BLaER1 treated with 17β-estradiol and CSF1 and Interleukin-3, amounts not matched to agents 10 nM and 100 nM (cell line): ENCODE data around the gene RAPGEF5.

Source experiments
- H3K27ac ChIP-seq, 11 experiments: shearing (Covaris generic); formaldehyde crosslinking; 2 replicates each; pipeline ENCODE4 v1.8.1; 2022
- H3K27me3 ChIP-seq, 11 experiments: shearing (Covaris generic); formaldehyde crosslinking; 2 replicates each; pipeline ENCODE4 v1.8.1; 2022
- H3K36me3 ChIP-seq, 11 experiments: shearing (Covaris generic); formaldehyde crosslinking; 2 replicates each; pipeline ENCODE4 v1.8.1; 2022
- H3K4me1 ChIP-seq, 10 experiments: shearing (Covaris generic); formaldehyde crosslinking; 2 replicates each; pipeline ENCODE4 v1.8.1; 2022
- H3K4me2 ChIP-seq, 11 experiments: shearing (Covaris generic); formaldehyde crosslinking; 2 replicates each; pipeline ENCODE4 v1.8.1; 2022
- H3K4me3 ChIP-seq, 10 experiments: shearing (Covaris generic); formaldehyde crosslinking; 2 replicates each; pipeline ENCODE4 v1.8.1; 2022
- H3K9ac ChIP-seq, 11 experiments: shearing (Covaris generic); formaldehyde crosslinking; 2 replicates each; pipeline ENCODE4 v1.8.1; 2022
- H3K9me3 ChIP-seq, 11 experiments: shearing (Covaris generic); formaldehyde crosslinking; replicated peaks in 1 of 11; 2 replicates each; pipeline ENCODE4 v1.8.1; 2022
- H4K20me1 ChIP-seq, 11 experiments: shearing (Covaris generic); formaldehyde crosslinking; 2 replicates each; pipeline ENCODE4 v1.8.1; 2022
- Cebpa-rat ChIP-seq, 11 experiments: shearing (Covaris generic); IDR thresholded peaks; 2 replicates each; pipeline ENCODE4 v1.8.1; 2022

Gene RAPGEF5

DNA sequence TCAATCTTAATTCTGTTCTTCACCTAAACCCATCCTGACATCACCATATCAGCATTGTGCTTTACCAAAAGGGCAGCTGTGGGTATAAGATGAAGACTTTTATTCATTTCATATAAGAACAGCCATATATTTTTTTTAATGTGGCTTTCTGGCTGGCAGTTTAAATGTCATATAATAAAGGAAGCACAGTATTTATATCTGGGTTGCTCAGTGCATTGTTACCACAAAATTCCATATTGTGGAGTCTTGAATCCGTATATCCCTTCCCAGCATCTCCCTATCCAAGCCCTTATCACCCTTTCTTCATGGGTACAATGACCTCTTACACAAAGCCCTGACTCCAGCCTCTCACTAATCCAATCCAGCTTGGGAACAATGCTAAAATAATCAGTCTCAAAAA lies 125.8 kb downstream of the RAPGEF5 start:
- Histone ChIP-seq H3K36me3 (peaks cover 0 to 45% (median 8%) of the 10 kb centered on the region in 11 experiments; a peak in 11 of 22 replicates), H3K9me3 (no peaks in the 10 kb centered on the region), H4K20me1 (no peaks in the 10 kb centered on the region), H3K27me3 (no peaks in the 10 kb centered on the region), H3K9ac (no peak overlapping the region), H3K4me3 (no peak overlapping the region), H3K4me2 (no peak overlapping the region), H3K27ac (no peak overlapping the region), H3K4me1 (no peaks in the 10 kb centered on the region)
- TF ChIP-seq Cebpa-rat (IDR thresholded peaks at IDR 0.05), result no peak

DNA sequence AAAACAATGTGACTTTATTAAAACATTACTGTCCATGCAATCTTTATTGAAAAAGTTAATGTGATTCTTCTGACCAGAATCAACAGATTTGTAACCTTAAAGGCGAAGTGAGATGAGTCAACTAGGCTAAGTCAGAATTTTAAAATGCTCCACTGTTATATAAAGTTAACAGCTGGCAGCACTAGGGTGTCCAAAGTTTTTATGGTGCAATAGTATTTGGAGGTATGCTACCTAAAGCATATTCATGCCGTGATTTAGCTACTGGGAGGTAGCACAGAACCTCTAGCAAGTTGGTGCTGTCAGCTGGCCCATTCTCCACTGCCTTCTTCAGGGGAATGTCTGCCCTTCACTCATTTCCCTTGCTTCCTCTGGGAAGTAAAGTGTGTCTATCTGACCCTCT lies 126.7 kb downstream of the RAPGEF5 start:
- Histone ChIP-seq H3K27me3 (no peaks in the 10 kb centered on the region), H3K9me3 (no peaks in the 10 kb centered on the region), H3K4me3 (no peak overlapping the region), H3K4me1 (peaks cover 0 to 3% (median 0%) of the 10 kb centered on the region in 10 experiments; a peak in 3 of 20 replicates), H3K27ac (no peak overlapping the region), H4K20me1 (no peaks in the 10 kb centered on the region), H3K4me2 (no peak overlapping the region), H3K36me3 (peaks cover 0 to 45% (median 8%) of the 10 kb centered on the region in 11 experiments; a peak in 10 of 22 replicates), H3K9ac (no peak overlapping the region)
- no peak for TF ChIP-seq Cebpa-rat (IDR thresholded peaks at IDR 0.05)

DNA sequence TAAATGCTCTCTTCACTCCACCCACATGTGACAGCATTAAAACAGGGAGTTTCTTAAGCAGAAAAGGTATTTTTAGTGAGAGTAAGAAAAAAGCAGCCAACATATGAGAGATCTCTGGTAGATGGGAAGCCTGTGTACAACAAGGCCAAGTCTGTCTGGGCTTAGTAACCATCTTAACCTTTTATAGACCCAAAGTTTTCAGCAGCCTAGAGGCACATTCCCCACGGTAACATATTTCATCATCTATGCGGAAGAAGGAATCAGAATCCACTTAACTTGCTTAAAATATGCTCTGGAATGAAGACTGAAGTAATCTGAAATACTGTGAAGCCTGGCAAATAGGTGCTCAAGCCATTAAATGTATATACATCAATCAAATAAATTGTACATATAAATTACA lies 127.8 kb downstream of the RAPGEF5 start:
- Histone ChIP-seq H4K20me1 (no peaks in the 10 kb centered on the region), H3K36me3 (peaks cover 0 to 53% (median 12%) of the 10 kb centered on the region in 11 experiments; a peak in 11 of 22 replicates), H3K27me3 (no peaks in the 10 kb centered on the region), H3K27ac (no peak overlapping the region), H3K4me3 (no peak overlapping the region), H3K4me2 (no peak overlapping the region), H3K4me1 (peaks cover 0 to 14% (median 3%) of the 10 kb centered on the region in 10 experiments; a peak in 11 of 20 replicates), H3K9me3 (peaks cover 0 to 3% (median 0%) of the 10 kb centered on the region in 11 experiments; a peak in 1 of 22 replicates), H3K9ac (no peak overlapping the region)
- no peak for TF ChIP-seq Cebpa-rat (IDR thresholded peaks at IDR 0.05)

DNA sequence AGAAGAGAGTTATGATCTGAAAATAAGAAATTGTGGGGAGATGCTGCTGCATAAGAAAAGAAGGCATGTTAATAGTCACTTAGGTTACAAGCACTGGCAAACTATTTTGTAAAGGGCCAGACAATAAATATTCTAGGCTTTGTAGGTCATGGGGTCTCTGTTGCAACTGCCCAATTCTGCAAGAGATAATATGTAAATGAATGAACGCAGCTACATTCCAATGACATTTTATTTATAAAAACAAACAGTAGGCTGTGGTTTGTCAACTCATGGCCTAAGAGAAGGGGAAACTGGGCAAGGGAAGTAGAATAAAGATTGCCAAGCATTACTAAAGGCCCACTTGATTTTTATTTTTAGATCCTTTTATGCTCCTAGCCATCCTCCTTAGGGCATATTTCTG lies 133.1 kb downstream of the RAPGEF5 start:
- H3K27ac ChIP-seq, result peak overlapping the region in 5 of 11 experiments; percentile 5 to 59 (median 43); a peak in 6 of 22 replicates
- H3K27me3 ChIP-seq, result no peaks in the 10 kb centered on the region
- no peaks in the 10 kb centered on the region for H4K20me1 ChIP-seq
- peak overlapping the region in 5 of 11 experiments; percentile 25 to 64 (median 37); a peak in 9 of 22 replicates for H3K4me2 ChIP-seq
- no peak overlapping the region for H3K9ac ChIP-seq
- no peak for TF ChIP-seq Cebpa-rat (IDR thresholded peaks at IDR 0.05)
- H3K9me3 ChIP-seq, result peaks cover 0 to 37% (median 26%) of the 10 kb centered on the region in 11 experiments; a peak in 20 of 22 replicates
- H3K4me3 ChIP-seq, result no peak overlapping the region
- peaks cover 0 to 64% (median 35%) of the 10 kb centered on the region in 11 experiments; a peak in 15 of 22 replicates for H3K36me3 ChIP-seq
- peaks cover 17 to 57% (median 29%) of the 10 kb centered on the region in 10 experiments for H3K4me1 ChIP-seq

DNA sequence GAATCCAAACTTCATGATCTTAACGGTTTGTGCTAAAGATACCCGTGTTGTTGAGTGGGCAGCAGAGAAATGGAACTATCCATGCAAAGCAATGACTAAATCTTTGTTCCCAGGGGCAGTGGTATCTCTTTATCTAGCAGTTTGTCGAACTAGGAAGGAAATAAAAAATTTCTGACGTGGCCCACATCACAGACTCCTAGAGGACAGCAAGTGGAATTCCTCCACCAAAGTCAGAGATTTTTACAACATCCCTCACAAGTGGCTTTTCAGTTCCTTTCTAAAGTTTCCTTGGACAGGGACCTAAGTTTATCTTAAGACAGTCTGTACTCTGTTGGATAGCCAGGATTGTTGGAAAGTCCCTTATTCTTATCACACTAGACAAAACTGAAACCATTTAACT lies 136.0 kb downstream of the RAPGEF5 start:
- H3K27me3 ChIP-seq, result no peaks in the 10 kb centered on the region
- H3K4me3 ChIP-seq, result no peak overlapping the region
- peak overlapping the region in 8 of 11 experiments; percentile 11 to 52 (median 22); a peak in 12 of 22 replicates for H3K27ac ChIP-seq
- peaks cover 0 to 77% (median 40%) of the 10 kb centered on the region in 11 experiments; a peak in 15 of 22 replicates for H3K36me3 ChIP-seq
- no peak overlapping the region for H3K9ac ChIP-seq
- H3K4me2 ChIP-seq, result peak overlapping the region; percentile 2 to 50 (median 38); a peak in 20 of 22 replicates
- peaks cover 0 to 40% (median 26%) of the 10 kb centered on the region in 11 experiments; a peak in 20 of 22 replicates for H3K9me3 ChIP-seq
- no peaks in the 10 kb centered on the region for H4K20me1 ChIP-seq
- H3K4me1 ChIP-seq, result peaks cover 17 to 57% (median 29%) of the 10 kb centered on the region in 10 experiments
- no peak for TF ChIP-seq Cebpa-rat (IDR thresholded peaks at IDR 0.05)

DNA sequence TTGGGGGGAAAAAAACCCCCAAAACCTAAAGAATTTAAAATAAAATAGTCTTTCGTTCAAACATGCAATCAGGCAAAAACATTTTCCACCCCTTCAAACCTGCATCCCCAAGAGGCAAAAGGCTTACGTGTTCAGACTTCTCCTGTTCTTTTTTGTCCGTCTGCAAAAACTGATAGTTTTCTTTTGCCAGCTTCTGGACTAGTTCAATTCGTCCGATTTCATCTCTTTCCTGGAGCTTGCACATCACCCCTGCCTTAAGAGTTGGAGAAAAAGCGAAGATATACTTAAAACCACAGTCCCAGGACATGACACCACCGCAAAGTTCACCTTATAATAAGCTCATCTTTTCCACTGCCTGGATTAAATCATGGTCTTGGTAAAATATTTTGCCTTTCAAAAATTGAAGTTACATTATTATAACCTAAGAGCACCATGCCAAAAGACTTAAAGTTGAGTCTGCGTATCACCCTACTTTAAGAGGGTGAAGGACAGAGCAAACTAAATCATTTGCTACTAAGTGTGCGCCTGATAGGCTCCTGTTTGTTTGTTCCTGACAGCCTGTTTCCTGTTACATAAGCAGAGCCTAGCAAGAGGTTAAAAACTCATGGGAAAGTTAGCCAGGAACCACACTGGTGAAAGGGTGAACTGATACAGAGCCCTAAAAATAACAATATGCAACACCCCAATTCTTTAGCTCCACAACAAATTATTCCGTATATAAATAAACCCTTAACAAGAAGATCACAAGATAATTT lies 137.0 kb downstream of the RAPGEF5 start:
- H3K27ac ChIP-seq, result peak overlapping the region in 5 of 11 experiments; percentile 18 to 52 (median 27); a peak in 7 of 22 replicates
- H3K4me1 ChIP-seq, result peaks cover 17 to 51% (median 30%) of the 10 kb centered on the region in 10 experiments
- H3K4me3 ChIP-seq, result no peak overlapping the region
- no peak for TF ChIP-seq Cebpa-rat (IDR thresholded peaks at IDR 0.05)
- peak overlapping the region in 10 of 11 experiments; percentile 2 to 52 (median 38); a peak in 17 of 22 replicates for H3K4me2 ChIP-seq
- H3K27me3 ChIP-seq, result no peaks in the 10 kb centered on the region
- peaks cover 0 to 82% (median 40%) of the 10 kb centered on the region in 11 experiments; a peak in 15 of 22 replicates for H3K36me3 ChIP-seq
- H3K9ac ChIP-seq, result no peak overlapping the region
- H4K20me1 ChIP-seq, result no peaks in the 10 kb centered on the region
- H3K9me3 ChIP-seq, result peaks cover 0 to 40% (median 26%) of the 10 kb centered on the region in 11 experiments; a peak in 20 of 22 replicates

DNA sequence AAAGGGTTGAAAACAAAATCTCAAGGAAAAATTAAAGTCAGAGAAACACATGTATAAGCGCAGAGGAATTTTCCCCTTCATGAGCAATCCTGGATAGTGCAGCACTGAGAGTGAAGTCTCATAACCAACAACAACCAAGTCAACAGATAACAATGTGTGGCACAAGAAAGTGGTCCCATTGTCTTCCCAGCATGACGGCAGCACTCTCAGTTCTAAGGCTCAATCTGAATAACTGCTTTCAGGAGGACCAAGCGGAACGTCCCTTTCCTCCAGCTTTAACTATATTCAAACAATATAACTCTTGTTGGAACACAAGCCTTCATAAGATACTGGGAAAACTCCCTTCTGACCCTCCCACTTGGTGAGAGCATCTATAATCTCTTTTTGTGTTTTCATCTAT lies 137.9 kb downstream of the RAPGEF5 start:
- Histone ChIP-seq H3K36me3 (peaks cover 0 to 78% (median 40%) of the 10 kb centered on the region in 11 experiments; a peak in 15 of 22 replicates), H3K9ac (no peak overlapping the region), H3K9me3 (peaks cover 0 to 37% (median 26%) of the 10 kb centered on the region in 11 experiments; a peak in 20 of 22 replicates), H4K20me1 (no peaks in the 10 kb centered on the region), H3K27ac (no peak overlapping the region), H3K27me3 (no peaks in the 10 kb centered on the region), H3K4me3 (no peak overlapping the region), H3K4me1 (peaks cover 24 to 45% (median 34%) of the 10 kb centered on the region in 10 experiments), H3K4me2 (no peak overlapping the region)
- no peak for TF ChIP-seq Cebpa-rat (IDR thresholded peaks at IDR 0.05)

DNA sequence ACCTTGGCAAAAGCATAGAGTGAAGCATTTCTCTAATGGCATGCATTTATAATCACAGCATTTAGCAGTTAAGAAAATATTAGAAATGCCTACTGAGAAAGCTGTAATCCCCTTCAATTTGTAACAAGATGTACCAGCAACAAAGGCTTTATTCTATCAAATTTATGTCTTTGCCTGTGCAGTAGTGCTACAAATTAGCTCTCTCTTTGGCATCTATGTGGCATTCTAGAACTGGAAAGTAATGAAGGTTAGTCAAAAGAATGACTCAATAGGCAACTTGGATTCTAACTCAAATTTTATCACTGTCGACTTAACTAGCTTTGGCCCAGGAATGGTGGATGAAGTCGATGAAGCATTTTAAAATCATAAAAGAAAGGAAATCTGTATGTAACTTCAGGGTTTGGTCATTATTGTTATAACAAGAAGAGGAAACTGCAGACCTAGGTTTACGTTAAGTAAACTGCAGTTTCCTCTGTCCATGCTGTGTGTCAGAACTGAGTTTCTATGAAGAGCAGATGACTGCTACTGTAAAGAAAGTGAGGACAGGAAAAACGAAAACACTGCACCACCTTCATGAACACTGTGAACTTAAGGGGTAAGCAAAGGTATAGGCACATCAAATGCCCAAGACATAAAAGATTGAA lies 140.0 kb downstream of the RAPGEF5 start:
- Histone ChIP-seq H3K27ac (no peak overlapping the region), H3K9ac (no peak overlapping the region), H3K4me2 (no peak overlapping the region), H3K9me3 (peaks cover 0 to 20% (median 8%) of the 10 kb centered on the region in 11 experiments; a peak in 19 of 22 replicates), H4K20me1 (no peaks in the 10 kb centered on the region), H3K27me3 (no peaks in the 10 kb centered on the region), H3K4me1 (peaks cover 27 to 41% (median 34%) of the 10 kb centered on the region in 10 experiments), H3K36me3 (peaks cover 0 to 57% (median 21%) of the 10 kb centered on the region in 11 experiments; a peak in 13 of 22 replicates), H3K4me3 (no peak overlapping the region)
- TF ChIP-seq Cebpa-rat (IDR thresholded peaks at IDR 0.05), result no peak

DNA sequence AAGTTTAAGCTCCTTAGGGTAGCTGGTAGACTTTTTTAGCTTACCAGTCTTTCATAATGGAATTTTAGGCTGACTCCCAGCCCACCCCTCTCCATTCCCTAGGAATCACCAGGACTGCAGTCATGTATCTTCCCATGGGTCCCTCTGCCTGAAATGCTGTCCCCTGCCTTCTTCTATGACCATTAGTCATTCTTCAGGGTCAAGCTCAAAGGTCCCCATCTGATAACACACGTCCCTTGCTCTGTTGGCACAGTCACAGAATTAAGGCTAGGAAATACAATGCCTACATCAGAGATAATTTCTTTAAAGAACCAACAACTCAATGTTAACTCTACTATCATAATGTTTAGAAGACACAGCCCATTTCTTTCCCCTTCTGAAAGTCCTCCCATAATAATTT lies 140.6 kb downstream of the RAPGEF5 start:
- Histone ChIP-seq H3K4me3 (no peak overlapping the region), H3K9ac (no peak overlapping the region), H3K4me1 (peaks cover 24 to 37% (median 31%) of the 10 kb centered on the region in 10 experiments), H3K9me3 (peaks cover 0 to 13% (median 2%) of the 10 kb centered on the region in 11 experiments; a peak in 17 of 22 replicates), H4K20me1 (no peaks in the 10 kb centered on the region), H3K4me2 (no peak overlapping the region; a peak in 1 of 22 replicates), H3K36me3 (peaks cover 0 to 54% (median 15%) of the 10 kb centered on the region in 11 experiments; a peak in 12 of 22 replicates), H3K27ac (no peak overlapping the region), H3K27me3 (no peaks in the 10 kb centered on the region)
- TF ChIP-seq Cebpa-rat (IDR thresholded peaks at IDR 0.05), result no peak
